Iris pigment epithelial cell (primary cell): ENCODE data around the gene CACNA1C.

Experiments used
- DNase-seq: peaks from one replicate; pipeline ENCODE4 v3.0.0-alpha.2; 2011; ENCODE audit warnings: low read depth

Gene CACNA1C

DNA sequence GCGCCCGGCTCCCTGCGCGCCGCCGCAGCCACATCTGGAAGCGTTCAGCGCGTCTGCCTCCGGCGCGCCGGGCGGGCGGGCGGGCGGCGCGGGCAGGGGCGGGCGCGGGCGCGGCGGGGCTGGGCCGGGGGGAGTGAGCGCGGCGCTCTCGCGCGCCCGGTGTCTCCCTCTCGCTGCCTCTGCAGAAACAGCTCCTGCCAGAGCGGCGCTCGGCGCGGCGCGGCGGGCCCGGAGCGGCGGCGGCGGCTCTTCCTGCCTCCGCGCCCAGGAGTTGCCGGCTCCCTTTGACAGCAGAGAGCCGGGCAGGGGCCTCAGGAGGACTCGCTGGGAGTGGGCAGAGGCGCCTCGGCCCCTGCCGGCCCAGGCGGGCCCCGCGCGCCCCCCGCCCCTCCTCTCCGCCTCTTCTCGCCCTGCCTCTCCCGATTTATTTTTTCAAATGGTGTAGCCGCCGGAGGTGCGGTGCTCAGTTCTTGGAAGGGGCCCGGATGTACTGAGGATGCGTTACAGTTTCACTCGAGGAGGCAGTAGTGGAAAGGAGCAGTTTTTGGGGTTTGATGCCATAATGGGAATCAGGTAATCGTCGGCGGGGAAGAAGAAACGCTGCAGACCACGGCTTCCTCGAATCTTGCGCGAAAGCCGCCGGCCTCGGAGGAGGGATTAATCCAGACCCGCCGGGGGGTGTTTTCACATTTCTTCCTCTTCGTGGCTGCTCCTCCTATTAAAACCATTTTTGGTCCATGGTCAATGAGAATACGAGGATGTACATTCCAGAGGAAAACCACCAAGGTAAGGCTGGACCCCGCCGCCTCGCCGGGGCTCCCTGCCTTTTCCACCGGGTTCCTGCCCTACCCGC, at the start of gene CACNA1C:
Gene CACNA1C, plus strand, starts transcription at position 162 of the 853 bp plus-strand sequence. Its CDS starts 576 bp downstream, at position 738.
- peak; percentile 66 for DNase-seq

- peak; percentile 44 for DNase-seq
Measured at GRCh38 chr12:2003676-2004112, 49.1 kb upstream of the CACNA1C start.

DNA sequence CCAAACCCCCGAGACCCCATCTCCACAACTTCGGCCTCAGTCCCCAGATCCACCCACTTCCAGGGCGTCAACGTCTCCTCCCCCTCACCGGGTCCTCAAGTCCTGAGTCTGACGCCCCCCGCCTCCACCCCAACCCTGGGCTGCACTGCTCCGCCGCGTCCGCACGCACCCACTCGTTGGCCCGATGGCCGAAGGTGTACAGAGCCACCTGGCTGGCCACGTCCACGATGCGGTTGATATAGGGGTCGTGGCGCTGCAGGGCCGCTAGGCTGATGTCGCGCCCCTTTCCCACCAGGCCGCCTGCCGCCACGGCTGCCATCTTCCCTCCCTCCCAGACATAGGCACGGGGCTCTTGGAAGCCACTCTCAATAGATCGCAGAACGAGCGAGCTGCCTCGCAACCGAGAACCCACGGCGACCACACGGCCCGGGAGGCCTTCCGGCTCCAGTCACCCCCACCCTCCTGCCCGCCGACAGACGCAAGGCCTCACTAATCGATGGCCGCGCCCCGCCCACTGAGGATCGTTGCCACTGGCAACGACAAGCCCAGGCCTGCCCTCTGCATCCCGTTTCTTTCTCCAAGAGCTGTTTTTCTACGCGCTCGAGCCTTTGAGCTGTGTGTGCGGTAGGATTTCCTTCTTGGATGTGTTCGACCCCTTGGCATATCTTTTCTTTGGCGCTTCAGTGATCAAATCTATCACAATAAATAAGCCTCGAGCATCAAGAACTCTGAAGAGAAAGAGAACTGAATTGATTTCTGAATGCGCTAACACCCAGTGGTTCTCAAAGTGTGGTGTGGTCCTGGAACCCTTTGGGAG, 48.5 kb upstream of the CACNA1C start, which contains the start of gene DCP1B:
Gene DCP1B, minus strand, starts transcription at position 345 of the 817 bp plus-strand sequence. Its CDS starts 26 bp downstream, at position 319.
- DNase-seq = peak; percentile 99

GRCh38 chr12:2008677-2009076, 44.1 kb upstream of the CACNA1C start:
- peak; percentile 65 for DNase-seq

DNA sequence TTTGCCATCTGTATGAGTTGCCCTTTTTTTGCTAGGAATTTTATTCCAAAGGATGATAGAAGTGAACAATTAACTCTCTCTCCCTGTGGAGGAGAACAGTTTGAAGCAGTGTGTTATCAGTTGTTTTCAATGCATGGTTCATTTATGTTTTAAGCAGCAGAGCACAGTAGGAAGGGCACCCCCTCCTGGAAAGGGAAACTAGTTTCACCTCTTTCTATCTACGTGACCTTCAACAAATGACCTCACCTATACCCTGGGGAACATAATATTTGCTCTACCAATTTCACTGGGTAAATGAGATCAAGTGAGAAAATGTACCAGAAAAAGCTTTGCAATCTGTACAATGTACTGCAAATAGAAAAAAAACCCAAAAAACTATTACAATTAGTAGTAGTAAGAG, 43.2 kb upstream of the CACNA1C start:
- DNase-seq = peak; percentile 12

GRCh38 chr12:2011643-2012607, 40.9 kb upstream of the CACNA1C start:
- DNase-seq = no peak

GRCh38 chr12:2013086-2013485, 39.7 kb upstream of the CACNA1C start:
- no peak for DNase-seq

GRCh38 chr12:2013527-2014223, 39.1 kb upstream of the CACNA1C start:
- DNase-seq = peak; percentile 17

DNA sequence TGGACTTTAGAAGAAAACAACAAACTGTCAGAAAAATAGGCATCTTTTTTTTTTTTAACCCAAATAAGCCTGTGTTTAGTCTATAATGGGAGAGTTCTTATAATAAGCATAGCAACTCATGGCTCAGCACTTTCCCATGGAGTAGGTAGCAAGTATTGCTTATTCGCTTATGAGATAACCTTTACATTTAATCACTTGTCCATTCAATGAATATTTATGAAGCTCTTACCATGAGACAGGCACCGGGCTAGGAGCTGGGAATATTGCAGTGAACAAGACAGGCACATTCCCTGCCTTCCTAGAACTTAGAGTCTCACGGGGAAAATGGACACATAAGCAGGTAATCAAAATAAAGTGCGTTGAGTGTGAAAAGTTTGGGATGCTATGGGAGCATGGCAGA, 38.6 kb upstream of the CACNA1C start:
- DNase-seq = no peak

DNA sequence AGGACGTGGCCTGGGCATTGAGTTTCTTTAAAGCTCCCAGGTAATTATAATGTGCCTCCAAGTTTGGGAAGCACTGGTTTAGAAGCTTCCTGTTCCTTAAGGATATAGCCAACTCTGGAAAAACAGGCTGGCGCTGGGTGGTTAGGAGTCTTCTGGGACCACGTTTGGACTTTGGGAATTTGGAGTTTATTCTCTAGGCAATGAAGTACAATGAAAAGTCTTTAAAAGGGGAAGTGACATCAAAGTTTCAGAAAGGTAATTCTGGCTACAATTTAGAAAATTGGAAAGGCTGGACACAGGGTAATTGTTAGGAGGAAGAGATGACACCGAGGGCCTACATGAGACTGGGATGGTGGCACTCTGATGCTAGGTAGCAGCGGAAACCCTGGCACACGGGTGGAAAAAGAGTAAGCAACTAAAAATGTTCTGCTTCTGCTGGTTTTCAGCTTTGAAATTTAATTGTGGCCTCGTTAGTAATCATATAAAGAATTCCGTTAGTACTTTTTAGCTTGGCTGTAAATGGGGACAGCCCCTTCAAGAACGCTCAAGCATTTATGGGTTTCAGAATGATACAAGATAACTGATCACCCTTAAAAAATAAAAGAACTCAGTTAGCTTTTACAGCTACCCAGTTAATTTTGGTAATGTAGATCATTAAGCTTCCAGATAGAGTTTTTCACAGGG, 35.8 kb upstream of the CACNA1C start:
- no peak for DNase-seq

GRCh38 chr12:2017546-2018337, 35.0 kb upstream of the CACNA1C start:
- DNase-seq = no peak

- DNase-seq = no peak
Measured at GRCh38 chr12:2018391-2018790, 34.4 kb upstream of the CACNA1C start.

GRCh38 chr12:2019126-2019525, 33.7 kb upstream of the CACNA1C start:
- no peak for DNase-seq

GRCh38 chr12:2020511-2020910, 32.3 kb upstream of the CACNA1C start:
- no peak for DNase-seq

GRCh38 chr12:2023365-2023764, 29.4 kb upstream of the CACNA1C start:
- no peak for DNase-seq

DNA sequence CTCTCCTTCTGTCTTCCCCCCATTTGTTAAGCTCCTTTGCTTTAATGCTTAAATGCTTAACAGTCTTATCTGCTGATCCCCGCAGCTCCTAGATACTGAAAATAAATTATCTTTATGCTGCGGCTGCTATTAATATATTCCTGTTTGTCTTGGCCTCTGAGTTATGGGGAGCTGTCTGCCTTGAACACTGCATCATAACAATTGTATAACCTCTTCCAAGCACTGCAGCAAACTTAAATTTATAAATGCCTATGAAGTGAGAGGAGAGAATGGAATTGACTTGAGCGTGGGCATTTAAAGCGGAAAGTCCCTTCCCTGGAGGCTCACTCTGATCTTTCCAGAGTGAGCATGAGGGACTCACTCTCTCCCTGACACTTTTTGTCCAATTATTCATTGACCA, 25.4 kb upstream of the CACNA1C start:
- peak; percentile 55 for DNase-seq

- no peak for DNase-seq
Measured at GRCh38 chr12:2029851-2030250, 22.9 kb upstream of the CACNA1C start.

GRCh38 chr12:2032506-2032905, 20.3 kb upstream of the CACNA1C start:
- DNase-seq = no peak

DNA sequence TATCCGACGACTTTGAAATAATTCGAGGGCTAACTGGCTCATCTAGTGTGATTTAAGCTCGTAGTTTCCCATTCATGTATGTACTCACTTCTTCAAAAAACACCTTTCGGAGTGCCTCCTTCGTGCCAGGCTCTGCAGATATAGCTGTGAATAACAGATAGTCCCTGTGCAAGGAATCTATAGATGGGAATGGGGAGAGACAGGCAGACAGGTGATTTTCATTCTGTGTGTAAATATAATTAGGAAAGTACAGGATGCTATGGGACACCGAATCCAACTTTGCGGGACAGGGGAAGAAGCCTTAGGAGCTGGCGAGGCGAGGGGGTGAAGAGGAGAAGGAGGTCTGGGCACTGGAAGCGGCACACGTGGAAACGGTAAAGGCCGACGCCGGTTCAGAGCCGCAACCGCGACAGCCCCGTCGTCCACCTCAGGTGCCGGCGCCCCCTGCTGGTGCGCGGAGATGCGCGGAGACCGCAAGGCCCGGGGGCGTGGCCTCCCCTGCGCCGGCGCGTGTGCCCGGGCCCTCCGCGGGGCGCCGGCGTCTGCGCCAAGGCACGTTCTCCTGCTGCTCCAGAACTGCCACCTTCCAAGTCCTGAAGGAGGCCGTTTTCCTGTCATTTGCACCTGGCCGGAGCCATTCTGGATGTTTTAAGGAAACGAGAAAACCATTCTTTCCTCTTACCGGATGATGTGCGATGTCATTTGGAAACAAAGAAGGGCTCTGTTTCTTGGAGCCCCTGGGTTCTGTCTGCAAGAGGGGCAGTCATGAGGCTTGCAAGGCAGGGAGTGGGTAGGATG, 18.0 kb upstream of the CACNA1C start:
- peak; percentile 72 for DNase-seq
